HepG2 (cell line): ENCODE measurements around the gene CHCHD6. TPM values are rescaled to one million over a fixed set of nuclear protein-coding genes. Genes with fewer than 3 reads are reported as not detected.

Experiments
- ATAC-seq: fragments of 200-7000 bp; cut with Tn5 transposase; 3 replicates; pipeline ENCODE4 v1.9.1; 2020; ENCODE audit warnings: mild to moderate bottlenecking, moderate library complexity
- BruUV-seq: library from RNA; stranded (reverse); fragments of 400-500 nt; replicated peaks from 2 replicates; lab custom pipeline; 2021; lab: Mats Ljungman, UMichigan
- CTCF ChIA-PET: fragments of 300-600 bp; formaldehyde crosslinking; extraction: SDS; loops from one replicate; lab custom pipeline; 2021; ENCODE audit warnings: low total read pairs, inconsistent platforms, low intra/inter-chr PET ratio; lab: Yijun Ruan, JAX
- POLR2A ChIA-PET: fragments of 350-600 bp; sonication (Branson Sonifier 250); formaldehyde crosslinking; loops from one replicate; lab custom pipeline; 2020; ENCODE audit warnings: antibody characterized with exemption, inconsistent platforms; lab: Yijun Ruan, JAX
- DNase-seq: peaks from one replicate; pipeline ENCODE4 v3.0.0-alpha.2; 2015; ENCODE audit warnings: low spot score
- FAIRE-seq: peaks from 3 replicates; lab custom pipeline; 2011; peaks lifted over from hg19 to GRCh38; lab: Jason Lieb, UNC
- H2AFZ ChIP-seq: one replicate; pipeline ENCODE4 v1.6.1; 2011; ENCODE audit warnings: low read length, inconsistent platforms
- H3K27ac ChIP-seq: fragments of 300-600 bp; 3 replicates; pipeline ENCODE4 v1.8.0; 2011; ENCODE audit warnings: mixed run types, mild to moderate bottlenecking, mixed read lengths, low read length, inconsistent platforms; ENCODE audit not compliant: insufficient read depth; ENCODE audit errors: extremely low read length
- H3K27me3 ChIP-seq, 2 experiments: fragments of 200-600 bp in 1 of 2; 2 replicates in 1 of 2; 3 replicates in 1 of 2; pipeline versions ENCODE4 v1.6.0 to v1.8.0; 2011; ENCODE audit warnings: low read length in 2 of 2, mild to moderate bottlenecking in 2 of 2, moderate library complexity in 2 of 2, inconsistent platforms in 1 of 2; ENCODE audit not compliant: insufficient read depth in 2 of 2, control insufficient read depth in 1 of 2
- H3K36me3 ChIP-seq, 2 experiments: fragments of 200-600 bp in 1 of 2; replicated peaks in 1 of 2; 2 replicates in 1 of 2; 3 replicates in 1 of 2; pipeline versions ENCODE4 v1.5.1 to v1.8.0; 2011; ENCODE audit warnings: low read length in 2 of 2, inconsistent platforms in 1 of 2; ENCODE audit not compliant: insufficient read depth in 2 of 2, control insufficient read depth in 1 of 2
- H3K4me1 ChIP-seq: 2 replicates; pipeline ENCODE4 v1.5.1; 2012; ENCODE audit warnings: low read length, inconsistent platforms; ENCODE audit not compliant: insufficient read depth
- H3K4me2 ChIP-seq: 2 replicates; pipeline ENCODE4 v1.6.0; 2011; ENCODE audit warnings: low read depth, low read length, inconsistent platforms
- H3K4me3 ChIP-seq, 3 experiments: fragments of 200-600 bp in 1 of 3; sonication (generic), shearing (Covaris generic) in 1 of 3; replicated peaks in 1 of 3; 2 replicates each; pipeline ENCODE4 v1.5.1; 2011 to 2016; ENCODE audit warnings: low read length in 3 of 3, inconsistent platforms in 2 of 3, low read depth in 2 of 3, mild to moderate bottlenecking in 2 of 3, control low read depth in 1 of 3, mixed read lengths in 1 of 3; ENCODE audit not compliant: insufficient read depth in 1 of 3
- H3K79me2 ChIP-seq: one replicate; pipeline ENCODE4 v1.6.1; 2011; ENCODE audit warnings: low read length, inconsistent platforms; ENCODE audit not compliant: insufficient read depth
- H3K9ac ChIP-seq: 2 replicates; pipeline ENCODE4 v1.6.0; 2011; ENCODE audit warnings: mild to moderate bottlenecking, low read depth, low read length, inconsistent platforms; ENCODE audit not compliant: insufficient read depth
- H3K9me3 ChIP-seq: 2 replicates; pipeline ENCODE4 v1.5.1; 2012; ENCODE audit warnings: mild to moderate bottlenecking, low read length
- H4K20me1 ChIP-seq: 2 replicates; pipeline ENCODE4 v1.6.0; 2011; ENCODE audit warnings: inconsistent platforms, mild to moderate bottlenecking, low read length, moderate library complexity; ENCODE audit not compliant: insufficient read depth
- AGO1 ChIP-seq: fragments of 200-400 bp; formaldehyde crosslinking; IDR thresholded peaks from 2 replicates; pipeline ENCODE4 v1.6.1; 2017; ENCODE audit warnings: mild to moderate bottlenecking, low read depth, low read length, moderate library complexity; ENCODE audit not compliant: poor library complexity, severe bottlenecking
- CENPX ChIP-seq: sonication (generic); formaldehyde crosslinking; IDR thresholded peaks from 2 replicates; pipeline ENCODE4 v1.9.0; 2021; ENCODE audit warnings: mild to moderate bottlenecking, missing genetic modification reagents, moderate library complexity
- ELF4 ChIP-seq: sonication (generic); formaldehyde crosslinking; IDR thresholded peaks from 2 replicates; pipeline ENCODE4 v1.5.0; 2020; ENCODE audit warnings: missing genetic modification reagents, mild to moderate bottlenecking, moderate library complexity, borderline replicate concordance
- HOXA7 ChIP-seq: sonication (generic); formaldehyde crosslinking; IDR thresholded peaks from 2 replicates; pipeline ENCODE4 v1.8.1; 2022; ENCODE audit warnings: mild to moderate bottlenecking, missing genetic modification reagents, moderate library complexity
- MIER3 ChIP-seq: IDR thresholded peaks from 2 replicates; pipeline ENCODE4 v1.6.1; 2016; ENCODE audit warnings: missing compliant biosample characterization, borderline replicate concordance
- PCBP1 ChIP-seq: fragments of 200-400 bp; formaldehyde crosslinking; IDR thresholded peaks from 2 replicates; pipeline ENCODE4 v1.6.1; 2017; ENCODE audit warnings: mild to moderate bottlenecking, low read depth, low read length, borderline replicate concordance
- PITX1 ChIP-seq: sonication (generic); formaldehyde crosslinking; IDR thresholded peaks from 2 replicates; pipeline ENCODE4 v1.5.1; 2020; ENCODE audit warnings: mild to moderate bottlenecking, missing genetic modification reagents
- ZNF160 ChIP-seq: sonication (generic); formaldehyde crosslinking; IDR thresholded peaks from 2 replicates; pipeline ENCODE4 v1.8.0; 2022; ENCODE audit warnings: mild to moderate bottlenecking, inconsistent platforms, missing genetic modification reagents
- ZNF282 ChIP-seq: fragments of 450-650 bp; IDR thresholded peaks from 2 replicates; pipeline ENCODE4 v1.6.1; 2018; ENCODE audit not compliant: partially characterized antibody
- ZNF674 ChIP-seq: sonication (generic); formaldehyde crosslinking; IDR thresholded peaks from 2 replicates; pipeline ENCODE4 v1.5.0; 2020; ENCODE audit warnings: low read depth, mild to moderate bottlenecking, missing genetic modification reagents
- ZNF772 ChIP-seq: sonication (generic); formaldehyde crosslinking; IDR thresholded peaks from 2 replicates; pipeline ENCODE4 v1.5.0; 2020; ENCODE audit warnings: mild to moderate bottlenecking, missing genetic modification reagents
- ZNF841 ChIP-seq: sonication (generic); formaldehyde crosslinking; IDR thresholded peaks from 2 replicates; pipeline ENCODE4 v1.8.1; 2023; ENCODE audit warnings: missing genetic modification reagents, borderline replicate concordance
- WGBS: methylation state at CpG from one replicate; pipeline ENCODE4 v1.1.6; 2017; ENCODE audit warnings: low lambda C conversion rate; 5-methylcytosine and 5-hydroxymethylcytosine counted together
- in situ Hi-C: cut with HindIII; loops from 2 replicates; pipeline ENCODE4 v1.10.0; 2017; ENCODE audit warnings: low pct_unique_long_range_greater_than_20kb; ENCODE audit not compliant: extremely low pct_ligation_motif_present
- intact Hi-C: fragments of 100-400 bp; cut with micrococcal nuclease; formaldehyde crosslinking; loops from one replicate; pipeline ENCODE4 v1.10.0; 2022; ENCODE audit not compliant: unreplicated experiment
- polyA plus RNA-seq, 8 experiments: library from polyadenylated mRNA; depleted of rRNA in 3 of 8; stranded (reverse) in 7 of 8; unstranded in 1 of 8; fragments of >200 nt; fragmentation: Illumina TruSeq in 4 of 8; extraction: Trizol in 4 of 8; gene quantifications; 2 replicates each; pipeline versions ENCODE4 v1.2.1 to v1.2.3, GENCODE V29; 2011 to 2016; ENCODE audit warnings: low read depth in 4 of 8, missing spikeins in 1 of 8, mixed read lengths in 1 of 8; ENCODE audit not compliant: insufficient read depth in 1 of 8
- total RNA-seq, 5 experiments: library from RNA; depleted of rRNA; stranded (reverse); fragments of >200 nt; fragmentation: Illumina TruSeq; extraction: Trizol; gene quantifications; 2 replicates each; pipeline ENCODE4 v1.2.3, GENCODE V29; 2016; ENCODE audit warnings: low read depth in 1 of 5
- TF ChIP-seq, protein P1 (sequence below): sonication (generic); formaldehyde crosslinking; IDR thresholded peaks from 2 replicates; pipeline ENCODE4 v1.4.0; 2020; ENCODE audit warnings: missing genetic modification reagents
- TF ChIP-seq, protein P2 (sequence below): sonication (generic); formaldehyde crosslinking; IDR thresholded peaks from 2 replicates; pipeline ENCODE4 v1.8.1; 2023; ENCODE audit warnings: mild to moderate bottlenecking, moderate library complexity, missing genetic modification reagents
- TF ChIP-seq, protein P3 (sequence below): sonication (generic); formaldehyde crosslinking; IDR thresholded peaks from 2 replicates; pipeline ENCODE4 v1.5.1; 2020; ENCODE audit warnings: missing genetic modification reagents, mild to moderate bottlenecking, borderline replicate concordance

Gene CHCHD6
- total and polyA plus RNA-seq, 2 of the 13 experiments (the other 11 are each of a cell fraction or from before 2014, with no cell fraction given) = 20.3 to 20.8 TPM

DNA sequence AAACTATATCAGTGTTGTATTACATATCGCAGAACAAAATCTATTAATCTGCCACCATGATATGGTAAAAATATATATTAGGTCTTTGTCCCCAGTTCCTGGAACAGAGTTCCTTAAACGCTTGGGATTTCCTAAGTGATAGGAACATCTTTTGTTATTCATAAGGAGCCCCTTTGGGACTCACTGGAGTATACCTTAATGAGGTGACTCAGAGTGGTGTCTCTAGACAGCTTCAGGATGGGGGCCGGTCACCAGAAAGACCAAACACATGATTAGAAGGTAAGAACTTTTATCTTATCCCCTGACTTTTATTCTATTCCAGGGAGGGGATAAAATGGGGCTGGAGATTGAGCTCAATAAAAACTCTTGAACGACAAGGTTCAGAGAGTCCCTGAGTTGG, 12.3 kb upstream of the CHCHD6 start:
- intact Hi-C loops (no loop called here), in situ Hi-C loops (no loop called here)

More for the DNA sequence above, 12.3 kb upstream of the CHCHD6 start:
- Histone ChIP-seq H3K27me3 (peaks cover 0 to 12% of the 10 kb centered on the region in 2 experiments; a peak in 2 of 5 replicates), H3K9me3 (no peaks in the 10 kb centered on the region), H3K4me3 (no peak overlapping the region), H4K20me1 (no peaks in the 10 kb centered on the region), H3K4me2 (no peak overlapping the region), H3K36me3 (no peaks in the 10 kb centered on the region), H2AFZ (no peak overlapping the region), H3K27ac (no peak overlapping the region), H3K4me1 (no peaks in the 10 kb centered on the region), H3K9ac (no peak overlapping the region), H3K79me2 (no peaks in the 10 kb centered on the region)
- no peak for ATAC-seq
- DNase-seq = no peak
- no TSS peak for BruUV-seq
- TF ChIP-seq ZNF772 (CRISPR knock-in tag) (no peak), ZNF282 (no peak), AGO1 (no peak), MIER3 (CRISPR knock-in tag) (no peak), CENPX (CRISPR knock-in tag) (no peak), ZNF841 (CRISPR knock-in tag) (no peak), ZNF674 (no peak), ELF4 (CRISPR knock-in tag) (no peak), PCBP1 (no peak), ZNF160 (CRISPR knock-in tag) (no peak), PITX1 (CRISPR knock-in tag) (no peak), HOXA7 (CRISPR knock-in tag) (no peak)
- TF ChIP-seq, protein P1, sequence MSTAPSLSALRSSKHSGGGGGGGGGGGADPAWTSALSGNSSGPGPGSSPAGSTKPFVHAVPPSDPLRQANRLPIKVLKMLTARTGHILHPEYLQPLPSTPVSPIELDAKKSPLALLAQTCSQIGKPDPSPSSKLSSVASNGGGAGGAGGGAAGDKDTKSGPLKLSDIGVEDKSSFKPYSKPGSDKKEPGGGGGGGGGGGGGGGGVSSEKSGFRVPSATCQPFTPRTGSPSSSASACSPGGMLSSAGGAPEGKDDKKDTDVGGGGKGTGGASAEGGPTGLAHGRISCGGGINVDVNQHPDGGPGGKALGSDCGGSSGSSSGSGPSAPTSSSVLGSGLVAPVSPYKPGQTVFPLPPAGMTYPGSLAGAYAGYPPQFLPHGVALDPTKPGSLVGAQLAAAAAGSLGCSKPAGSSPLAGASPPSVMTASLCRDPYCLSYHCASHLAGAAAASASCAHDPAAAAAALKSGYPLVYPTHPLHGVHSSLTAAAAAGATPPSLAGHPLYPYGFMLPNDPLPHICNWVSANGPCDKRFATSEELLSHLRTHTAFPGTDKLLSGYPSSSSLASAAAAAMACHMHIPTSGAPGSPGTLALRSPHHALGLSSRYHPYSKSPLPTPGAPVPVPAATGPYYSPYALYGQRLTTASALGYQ (CRISPR knock-in tag) = no peak
- TF ChIP-seq, protein P2, sequence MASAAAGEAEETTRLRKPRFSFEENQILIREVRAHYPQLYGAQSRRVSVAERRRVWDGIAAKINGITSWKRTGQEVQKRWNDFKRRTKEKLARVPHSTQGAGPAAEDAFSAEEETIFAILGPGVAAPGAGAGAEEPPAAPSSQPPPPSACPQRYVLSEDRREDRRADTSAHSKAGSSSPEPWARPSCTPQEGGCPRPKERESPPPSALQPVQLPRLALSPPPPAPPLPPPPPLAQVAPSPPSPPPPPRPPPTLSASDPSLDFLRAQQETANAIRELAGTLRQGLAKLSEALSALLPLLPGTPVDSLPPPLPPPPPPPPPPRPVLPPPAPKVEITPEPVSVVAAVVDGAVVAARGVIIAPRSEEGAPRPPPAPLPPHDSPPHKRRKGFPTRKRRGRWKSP (CRISPR knock-in tag) = no peak
- TF ChIP-seq, protein P3, sequence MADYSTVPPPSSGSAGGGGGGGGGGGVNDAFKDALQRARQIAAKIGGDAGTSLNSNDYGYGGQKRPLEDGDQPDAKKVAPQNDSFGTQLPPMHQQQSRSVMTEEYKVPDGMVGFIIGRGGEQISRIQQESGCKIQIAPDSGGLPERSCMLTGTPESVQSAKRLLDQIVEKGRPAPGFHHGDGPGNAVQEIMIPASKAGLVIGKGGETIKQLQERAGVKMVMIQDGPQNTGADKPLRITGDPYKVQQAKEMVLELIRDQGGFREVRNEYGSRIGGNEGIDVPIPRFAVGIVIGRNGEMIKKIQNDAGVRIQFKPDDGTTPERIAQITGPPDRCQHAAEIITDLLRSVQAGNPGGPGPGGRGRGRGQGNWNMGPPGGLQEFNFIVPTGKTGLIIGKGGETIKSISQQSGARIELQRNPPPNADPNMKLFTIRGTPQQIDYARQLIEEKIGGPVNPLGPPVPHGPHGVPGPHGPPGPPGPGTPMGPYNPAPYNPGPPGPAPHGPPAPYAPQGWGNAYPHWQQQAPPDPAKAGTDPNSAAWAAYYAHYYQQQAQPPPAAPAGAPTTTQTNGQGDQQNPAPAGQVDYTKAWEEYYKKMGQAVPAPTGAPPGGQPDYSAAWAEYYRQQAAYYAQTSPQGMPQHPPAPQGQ (CRISPR knock-in tag) = no peak
- no peak for FAIRE-seq
- POLR2A ChIA-PET = no interaction called here
- CTCF ChIA-PET = no interaction called here
- 5% methylated on average over 4 of the region's 4 CpGs for WGBS
